SIG-M5 treated with dmso at 0.1 percent for 504 hours (cell line): Measurements from ENCODE around the gene ARMH1.
"Not testable (repeated sequence)": the region's sequence is repeated elsewhere in the genome, so short reads cannot be mapped to it uniquely, and the experiment has no call there.

Experiments used
- DNase-seq: peaks from one replicate; lab custom pipeline; 2025; ENCODE audit not compliant: unreplicated experiment; lab: John Stamatoyannopoulos, UW

The ARMH1 gene

GRCh38 chr1:44720281-44720680, 45.8 kb downstream of the ARMH1 start:
- no peak for DNase-seq

- DNase-seq = peak; percentile 98
These were observed 47.2 kb downstream of the ARMH1 start for GRCh38 chr1:44721485-44722361.

- DNase-seq = peak; percentile 28
These were observed 48.5 kb downstream of the ARMH1 start for GRCh38 chr1:44723064-44723463.

GRCh38 chr1:44723496-44724295, 49.2 kb downstream of the ARMH1 start:
- DNase-seq = peak; percentile 94

- DNase-seq = no peak
These were observed 49.9 kb downstream of the ARMH1 start for GRCh38 chr1:44724296-44724954.

- DNase-seq = no peak
These were observed 50.6 kb downstream of the ARMH1 start for GRCh38 chr1:44724955-44725698.

- peak; percentile 94 for DNase-seq
These were observed 56.4 kb downstream of the ARMH1 start, which contains the start of gene RNU5D-1 for GRCh38 chr1:44730741-44731512. Gene RNU5D-1 (minus strand): TSS chr1:44731170.

GRCh38 chr1:44733365-44733764, 58.9 kb downstream of the ARMH1 start:
- DNase-seq = no peak

GRCh38 chr1:44733784-44734183, 59.3 kb downstream of the ARMH1 start:
- DNase-seq = no peak

- DNase-seq = no peak
These were observed 61.5 kb downstream of the ARMH1 start for GRCh38 chr1:44735992-44736391.

GRCh38 chr1:44738953-44739306, 64.4 kb downstream of the ARMH1 start:
- DNase-seq = not testable (repeated sequence)

- DNase-seq = peak; percentile 96
These were observed 65.0 kb downstream of the ARMH1 start, which contains the start of gene KIF2C for GRCh38 chr1:44739307-44740178. Gene KIF2C (plus strand): TSS chr1:44739837. CDS start chr1:44739933, 96 bp downstream.

- DNase-seq = peak; percentile 17
These were observed 65.7 kb downstream of the ARMH1 start for GRCh38 chr1:44740179-44740617.

GRCh38 chr1:44743211-44743610, 68.7 kb downstream of the ARMH1 start:
- no peak for DNase-seq

GRCh38 chr1:44747878-44748277, 73.4 kb downstream of the ARMH1 start:
- no peak for DNase-seq

GRCh38 chr1:44757420-44757819, 82.9 kb downstream of the ARMH1 start:
- DNase-seq = no peak

- DNase-seq = no peak
These were observed 84.6 kb downstream of the ARMH1 start for GRCh38 chr1:44759077-44759476.

GRCh38 chr1:44760876-44761275, 86.4 kb downstream of the ARMH1 start:
- DNase-seq = no peak

GRCh38 chr1:44766421-44766820, 91.9 kb downstream of the ARMH1 start:
- DNase-seq = not testable (repeated sequence)
